ENCODE results near the gene CACNB4. TPM values are rescaled to one million over a fixed set of nuclear protein-coding genes. Genes with fewer than 3 reads are reported as not detected.

The CACNB4 gene
- total and polyA plus RNA-seq, 8 donors: 0.34 to 1.3 (median 0.70) TPM

GRCh38 chr2:151837926-151838325 is 260.9 kb downstream of the CACNB4 start:
- no peaks in the 10 kb centered on the region for H3K9me3 ChIP-seq
- DNase-seq (no peak), ATAC-seq (no peak), FAIRE-seq (no peak)
- no peaks in the 10 kb centered on the region for H3K36me3 ChIP-seq
- no peak for TF ChIP-seq CTCF (IDR thresholded peaks at IDR 0.05)
- no peak overlapping the region for H3K27ac ChIP-seq
- H3K4me3 ChIP-seq: no peak overlapping the region
- intact Hi-C loops (cut with DNase I): no loop called here
- no peaks in the 10 kb centered on the region for H3K27me3 ChIP-seq
- no peaks in the 10 kb centered on the region for H3K4me1 ChIP-seq
- WGBS, 2 donors: 81 to 84% methylated on average over 3 of the region's 3 CpGs

GRCh38 chr2:151833984-151834383 is 264.9 kb downstream of the CACNB4 start:
- FAIRE-seq: no peak
- ATAC-seq: no peak
- H3K4me3 ChIP-seq: no peak overlapping the region
- H3K4me1 ChIP-seq: peaks cover 0 to under 1% (median 0%) of the 10 kb centered on the region in 3 donors
- no peaks in the 10 kb centered on the region for H3K9me3 ChIP-seq
- 88 to 95% methylated on average over 3 of the region's 3 CpGs for WGBS, 2 donors
- H3K27me3 ChIP-seq: no peaks in the 10 kb centered on the region
- no peak for DNase-seq
- no peak overlapping the region for H3K27ac ChIP-seq
- intact Hi-C loops (cut with DNase I): no loop called here
- no peaks in the 10 kb centered on the region for H3K36me3 ChIP-seq
- no peak for TF ChIP-seq CTCF (IDR thresholded peaks at IDR 0.05)

- Histone ChIP-seq H3K9me3 (no peaks in the 10 kb centered on the region), H3K27me3 (no peaks in the 10 kb centered on the region), H3K36me3 (no peaks in the 10 kb centered on the region), H3K27ac (no peak overlapping the region), H3K4me1 (peaks cover 0 to 14% (median 14%) of the 10 kb centered on the region in 3 donors), H3K4me3 (no peak overlapping the region)
- WGBS, 2 donors: 85 to 89% methylated on average over 2 of the region's 2 CpGs
- ATAC-seq: no peak
- intact Hi-C loops (cut with DNase I): no loop called here
- no peak for DNase-seq
- no peak for TF ChIP-seq CTCF (IDR thresholded peaks at IDR 0.05)
- no peak for FAIRE-seq
Measured at GRCh38 chr2:151830961-151831360, 267.9 kb downstream of the CACNB4 start.

GRCh38 chr2:151828890-151829324 is 269.9 kb downstream of the CACNB4 start:
- Histone ChIP-seq H3K27ac (peak overlapping the region; percentile 57 to 87 (median 76)), H3K4me3 (peak overlapping the region in 3 of 4 donors; percentile 80 to 90 (median 85)), H3K9me3 (no peaks in the 10 kb centered on the region), H3K27me3 (no peaks in the 10 kb centered on the region), H3K36me3 (no peaks in the 10 kb centered on the region), H3K4me1 (peaks cover 0 to 23% (median 17%) of the 10 kb centered on the region in 3 donors)
- FAIRE-seq (no peak), ATAC-seq (no peak), DNase-seq (no peak)
- 71 to 73% methylated on average over 5 of the region's 5 CpGs for WGBS, 2 donors
- intact Hi-C loops (cut with DNase I): no loop called here
- no peak for TF ChIP-seq CTCF (IDR thresholded peaks at IDR 0.05)

- 0% methylated on average over 48 to 64 of the region's 64 CpGs for WGBS, 2 donors
- no peaks in the 10 kb centered on the region for H3K36me3 ChIP-seq
- H3K27ac ChIP-seq: peak within 1 kb of the TSS; percentile 57 to 87 (median 76)
- TF ChIP-seq CTCF (IDR thresholded peaks at IDR 0.05): no peak
- intact Hi-C loops (cut with DNase I): no loop called here
- peak; percentile 95 to 99 (median 98) for ATAC-seq
- peak; percentile 94 to 98 (median 97) for DNase-seq
- peaks cover under 1 to 23% (median 17%) of the 10 kb centered on the region in 3 donors for H3K4me1 ChIP-seq
- H3K27me3 ChIP-seq: no peaks in the 10 kb centered on the region
- H3K4me3 ChIP-seq: peak within 1 kb of the TSS; percentile 80 to 90 (median 82)
- FAIRE-seq: no peak
- H3K9me3 ChIP-seq: no peaks in the 10 kb centered on the region
Measured at GRCh38 chr2:151828143-151828889, 270.5 kb downstream of the CACNB4 start, which contains the start of gene ARL5A. TSS of gene ARL5A (minus strand) at chr2:151828421. CDS start at chr2:151828176, 245 bp downstream.

Data from pancreas (tissue), 10 donors.